DND-41 (cell line): ENCODE results near the gene DET1.

Source experiments
- ATAC-seq: fragments of 200-7000 bp; cut with Tn5 transposase; 3 replicates; pipeline ENCODE4 v1.9.1; 2021; ENCODE audit warnings: low read depth; ENCODE audit not compliant: insufficient read depth
- DNase-seq: peaks from one replicate; pipeline ENCODE4 v3.0.0-alpha.2; 2020
- H2AFZ ChIP-seq: 2 replicates; pipeline ENCODE4 v1.6.0; 2012; ENCODE audit warnings: low read depth, low read length
- H3K27ac ChIP-seq: 2 replicates; pipeline ENCODE4 v1.5.1; 2012; ENCODE audit warnings: low read length, inconsistent platforms
- H3K27me3 ChIP-seq: fragments of 200-600 bp; sonication (generic); 2 replicates; pipeline ENCODE4 v1.6.0; 2012; ENCODE audit warnings: low read length, mild to moderate bottlenecking, inconsistent platforms; ENCODE audit not compliant: insufficient read depth, poor library complexity
- H3K36me3 ChIP-seq: 2 replicates; pipeline ENCODE4 v1.5.1; 2012; ENCODE audit warnings: low read length, inconsistent platforms; ENCODE audit not compliant: insufficient read depth
- H3K4me1 ChIP-seq: 2 replicates; pipeline ENCODE4 v1.5.1; 2012; ENCODE audit warnings: mild to moderate bottlenecking, low read length; ENCODE audit not compliant: insufficient read depth
- H3K4me2 ChIP-seq: 2 replicates; pipeline ENCODE4 v1.6.0; 2012; ENCODE audit warnings: mild to moderate bottlenecking, moderate library complexity, low read length, inconsistent platforms; ENCODE audit not compliant: insufficient read depth
- H3K4me3 ChIP-seq, 2 experiments: fragments of 200-600 bp in 1 of 2; shearing (Covaris generic) in 1 of 2; 2 replicates each; pipeline ENCODE4 v1.5.1; 2012 to 2016; ENCODE audit warnings: inconsistent platforms in 2 of 2, low read length in 2 of 2, mild to moderate bottlenecking in 2 of 2, low read depth in 1 of 2, moderate library complexity in 1 of 2
- H3K79me2 ChIP-seq: 2 replicates; pipeline ENCODE4 v1.6.0; 2012; ENCODE audit warnings: low read length, inconsistent platforms; ENCODE audit not compliant: insufficient read depth
- H3K9ac ChIP-seq: 2 replicates; pipeline ENCODE4 v1.6.0; 2012; ENCODE audit warnings: low read depth, mild to moderate bottlenecking, inconsistent platforms, low read length, moderate library complexity
- H3K9me3 ChIP-seq: 2 replicates; pipeline ENCODE4 v1.5.1; 2012; ENCODE audit warnings: low read length, moderate library complexity, mild to moderate bottlenecking, inconsistent platforms; ENCODE audit not compliant: insufficient read depth, severe bottlenecking
- H4K20me1 ChIP-seq: 2 replicates; pipeline ENCODE4 v1.6.0; 2012; ENCODE audit warnings: low read length; ENCODE audit not compliant: insufficient read depth
- CTCF ChIP-seq: IDR thresholded peaks from 2 replicates; pipeline ENCODE4 v1.5.1; 2012; ENCODE audit warnings: borderline replicate concordance, low read length, moderate library complexity, mild to moderate bottlenecking; ENCODE audit not compliant: poor library complexity, severe bottlenecking; ENCODE audit errors: extremely low read depth
- EZH2 ChIP-seq: IDR thresholded peaks from 3 replicates; pipeline ENCODE4 v1.6.1; 2012; ENCODE audit warnings: borderline replicate concordance, low read depth, mild to moderate bottlenecking, moderate library complexity, low read length, inconsistent platforms; ENCODE audit not compliant: severe bottlenecking

Gene DET1

GRCh38 chr15:88487796-88488523 is 58.5 kb downstream of the DET1 start:
- Histone ChIP-seq H3K9me3 (no peaks in the 10 kb centered on the region), H3K4me2 (no peak overlapping the region), H4K20me1 (no peaks in the 10 kb centered on the region; the same call in 1 of the 2 replicates), H3K27me3 (no peaks in the 10 kb centered on the region), H3K9ac (no peak overlapping the region), H3K27ac (no peak overlapping the region), H3K36me3 (no peaks in the 10 kb centered on the region), H3K4me3 (no peak overlapping the region), H2AFZ (no peak overlapping the region), H3K79me2 (no peaks in the 10 kb centered on the region), H3K4me1 (no peaks in the 10 kb centered on the region)
- ATAC-seq (no peak), DNase-seq (no peak)
- no peak for TF ChIP-seq CTCF
- no peak for TF ChIP-seq EZH2

GRCh38 chr15:88487178-88487795 is 59.2 kb downstream of the DET1 start:
- Histone ChIP-seq H3K4me2 (no peak overlapping the region), H3K9ac (no peak overlapping the region), H3K4me1 (no peaks in the 10 kb centered on the region), H3K27me3 (no peaks in the 10 kb centered on the region), H4K20me1 (no peaks in the 10 kb centered on the region; the same call in 1 of the 2 replicates), H3K9me3 (no peaks in the 10 kb centered on the region), H3K4me3 (no peak overlapping the region), H3K79me2 (no peaks in the 10 kb centered on the region), H2AFZ (no peak overlapping the region), H3K27ac (no peak overlapping the region), H3K36me3 (no peaks in the 10 kb centered on the region)
- no peak for DNase-seq
- TF ChIP-seq EZH2 (no peak), CTCF (no peak)
- ATAC-seq: no peak

GRCh38 chr15:88484682-88485331 is 61.7 kb downstream of the DET1 start:
- H3K4me3 ChIP-seq: no peak overlapping the region
- H3K79me2 ChIP-seq: no peaks in the 10 kb centered on the region
- no peaks in the 10 kb centered on the region for H3K4me1 ChIP-seq
- ATAC-seq: no peak
- no peaks in the 10 kb centered on the region for H3K9me3 ChIP-seq
- H3K36me3 ChIP-seq: no peaks in the 10 kb centered on the region
- no peak overlapping the region for H3K27ac ChIP-seq
- H3K27me3 ChIP-seq: no peaks in the 10 kb centered on the region
- H4K20me1 ChIP-seq: no peaks in the 10 kb centered on the region; the same call in 1 of the 2 replicates
- no peak overlapping the region for H2AFZ ChIP-seq
- no peak overlapping the region for H3K4me2 ChIP-seq
- no peak for DNase-seq
- TF ChIP-seq EZH2 (no peak), CTCF (no peak)
- H3K9ac ChIP-seq: no peak overlapping the region
